ENCODE data around the gene GABBR1. TPM values are rescaled to one million over a fixed set of nuclear protein-coding genes. Genes with fewer than 3 reads are reported as not detected.

Gene GABBR1
- total RNA-seq, 2 donors from 2014 or later, result 101 to 139 TPM

DNA sequence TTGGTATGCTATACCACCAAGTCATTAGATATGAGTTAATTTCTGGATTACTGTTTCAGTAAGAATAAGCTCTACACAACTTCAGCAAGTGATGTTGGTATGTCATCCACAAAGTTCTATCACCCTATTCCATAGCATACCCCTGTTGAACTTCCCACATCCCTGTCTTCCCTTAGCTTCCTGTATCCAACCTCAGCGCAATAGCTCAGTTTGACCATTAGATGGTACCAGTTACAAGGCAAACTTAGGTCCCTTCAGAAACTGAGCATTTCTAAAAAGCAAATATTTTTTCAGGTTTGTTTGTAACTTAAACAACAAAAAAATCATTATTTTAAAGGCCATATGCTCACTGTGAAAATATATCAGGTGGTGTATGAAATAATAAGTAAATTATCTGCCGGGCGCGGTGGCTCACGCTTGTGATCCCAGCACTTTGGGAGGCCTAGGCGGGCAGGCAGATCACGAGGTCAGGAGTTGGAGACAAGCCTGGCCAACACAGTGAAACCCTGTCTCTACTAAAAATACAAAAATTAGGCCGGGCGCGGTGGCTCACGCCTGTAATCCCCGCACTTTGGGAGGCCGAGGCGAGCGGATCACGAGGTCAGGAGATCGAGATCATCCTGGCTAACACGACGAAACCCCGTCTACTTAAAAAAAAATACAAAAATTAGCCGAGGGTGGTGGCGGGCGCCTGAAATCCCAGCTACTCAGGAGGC lies 15.1 kb upstream of the GABBR1 start:
- peaks cover 8% of the 10 kb centered on the region for H3K4me1 Mint-ChIP-seq
- H3K9me3 ChIP-seq (ENCODE audit: control insufficient read depth, low read length, poor library complexity, severe bottlenecking), result no peaks in the 10 kb centered on the region
- DNase-seq (no peak), ATAC-seq (no peak)
- H3K4me3 Mint-ChIP-seq, result no peak overlapping the region
- H3K36me3 Mint-ChIP-seq (ENCODE audit: low read depth), result no peaks in the 10 kb centered on the region
- no peak overlapping the region for H3K27ac Mint-ChIP-seq
- H3K27me3 Mint-ChIP-seq, result no peaks in the 10 kb centered on the region

DNA sequence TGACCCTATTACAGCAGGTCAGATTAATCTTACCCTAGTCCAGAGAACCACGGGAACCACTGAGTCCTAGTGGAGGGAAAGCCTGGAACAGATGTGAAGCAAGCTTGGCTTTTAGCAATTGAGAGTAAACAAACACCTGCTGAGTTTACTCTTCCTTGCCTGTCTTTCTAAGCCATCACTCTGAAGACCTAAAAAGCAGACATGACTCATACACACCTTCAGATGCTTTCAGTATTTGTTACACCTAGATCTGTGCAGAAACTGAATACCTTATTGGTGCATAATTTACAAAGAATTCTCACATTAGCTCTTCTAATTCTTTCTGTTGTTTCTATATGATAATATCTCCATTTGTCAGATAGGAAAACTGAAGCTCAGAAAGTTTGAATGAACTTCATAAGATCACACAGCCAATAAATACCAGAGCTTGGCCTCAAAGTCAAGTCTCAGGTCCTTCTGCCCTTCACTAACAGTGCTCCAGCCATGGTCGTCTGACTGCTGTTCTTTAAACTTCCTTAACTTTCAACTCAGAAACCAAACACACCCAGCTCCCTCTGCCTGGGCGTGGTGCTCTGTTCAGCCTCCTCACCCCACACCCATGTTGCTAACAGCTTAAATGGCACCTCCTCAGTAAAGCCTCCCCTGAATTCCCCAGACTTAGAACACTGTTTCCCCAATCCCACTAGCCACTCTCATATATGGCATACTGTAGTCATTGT lies 8.6 kb upstream of the GABBR1 start:
- no peaks in the 10 kb centered on the region for H3K36me3 Mint-ChIP-seq (ENCODE audit: low read depth)
- ATAC-seq (peak; percentile 87), DNase-seq (no peak)
- H3K9me3 ChIP-seq (ENCODE audit: control insufficient read depth, low read length, poor library complexity, severe bottlenecking), result no peaks in the 10 kb centered on the region
- peaks cover 13% of the 10 kb centered on the region for H3K4me1 Mint-ChIP-seq
- H3K27ac Mint-ChIP-seq, result peak overlapping the region; percentile 85
- no peaks in the 10 kb centered on the region for H3K27me3 Mint-ChIP-seq
- H3K4me3 Mint-ChIP-seq, result peak overlapping the region; percentile 82

DNA sequence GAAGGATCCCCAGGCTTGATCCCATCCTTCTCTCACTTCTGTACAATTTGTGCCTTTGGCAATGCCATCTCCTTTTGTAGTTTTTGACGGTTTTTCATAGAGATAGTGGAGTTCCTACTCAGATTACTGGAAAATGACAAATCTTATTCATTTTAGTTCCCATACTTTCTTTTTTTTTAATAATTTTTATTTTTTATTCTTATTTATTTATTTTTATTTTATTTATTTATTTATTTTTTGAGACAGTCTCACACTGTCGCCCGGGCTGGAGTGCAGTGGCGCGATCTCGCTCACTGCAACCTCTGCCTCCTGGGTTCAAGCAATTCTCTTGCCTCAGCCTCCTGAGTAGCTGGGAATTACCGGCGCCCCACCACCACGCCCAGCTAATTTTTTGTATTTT lies 4.3 kb upstream of the GABBR1 start:
- ATAC-seq (no peak), DNase-seq (no peak)
- Mint-ChIP-seq H3K27ac (no peak overlapping the region), H3K4me3 (no peak overlapping the region), H3K36me3 (ENCODE audit: low read depth) (no peaks in the 10 kb centered on the region), H3K4me1 (peaks cover 23% of the 10 kb centered on the region), H3K27me3 (no peaks in the 10 kb centered on the region)
- H3K9me3 ChIP-seq (ENCODE audit: control insufficient read depth, low read length, poor library complexity, severe bottlenecking), result no peaks in the 10 kb centered on the region

DNA sequence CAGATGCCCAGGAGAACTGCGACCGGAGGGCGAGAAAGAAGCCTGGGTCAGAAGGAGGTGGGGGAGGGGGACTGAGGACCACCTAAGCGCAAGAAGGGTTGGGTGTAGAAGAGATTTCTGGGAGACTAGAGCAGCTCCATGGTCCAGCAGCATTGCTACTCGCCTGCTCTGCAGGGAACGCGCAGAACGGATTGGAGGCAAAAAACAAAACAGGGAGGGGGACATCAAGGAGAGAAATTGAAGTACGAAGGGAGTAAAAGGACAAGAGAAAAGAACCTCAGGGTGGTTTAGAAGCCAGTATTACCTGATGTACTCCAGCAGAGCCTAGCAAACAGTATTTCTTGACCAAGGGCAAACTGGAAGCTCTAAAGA lies 537 bp upstream of the GABBR1 start:
- H3K4me1 Mint-ChIP-seq, result peaks cover 47% of the 10 kb centered on the region
- no peaks in the 10 kb centered on the region for H3K27me3 Mint-ChIP-seq
- H3K36me3 Mint-ChIP-seq (ENCODE audit: low read depth), result peaks cover 5% of the 10 kb centered on the region
- no peaks in the 10 kb centered on the region for H3K9me3 ChIP-seq (ENCODE audit: control insufficient read depth, low read length, poor library complexity, severe bottlenecking)
- no peak for DNase-seq
- no peak for ATAC-seq
- peak overlapping the region; percentile 80 for H3K27ac Mint-ChIP-seq
- peak overlapping the region; percentile 99 for H3K4me3 Mint-ChIP-seq

DNA sequence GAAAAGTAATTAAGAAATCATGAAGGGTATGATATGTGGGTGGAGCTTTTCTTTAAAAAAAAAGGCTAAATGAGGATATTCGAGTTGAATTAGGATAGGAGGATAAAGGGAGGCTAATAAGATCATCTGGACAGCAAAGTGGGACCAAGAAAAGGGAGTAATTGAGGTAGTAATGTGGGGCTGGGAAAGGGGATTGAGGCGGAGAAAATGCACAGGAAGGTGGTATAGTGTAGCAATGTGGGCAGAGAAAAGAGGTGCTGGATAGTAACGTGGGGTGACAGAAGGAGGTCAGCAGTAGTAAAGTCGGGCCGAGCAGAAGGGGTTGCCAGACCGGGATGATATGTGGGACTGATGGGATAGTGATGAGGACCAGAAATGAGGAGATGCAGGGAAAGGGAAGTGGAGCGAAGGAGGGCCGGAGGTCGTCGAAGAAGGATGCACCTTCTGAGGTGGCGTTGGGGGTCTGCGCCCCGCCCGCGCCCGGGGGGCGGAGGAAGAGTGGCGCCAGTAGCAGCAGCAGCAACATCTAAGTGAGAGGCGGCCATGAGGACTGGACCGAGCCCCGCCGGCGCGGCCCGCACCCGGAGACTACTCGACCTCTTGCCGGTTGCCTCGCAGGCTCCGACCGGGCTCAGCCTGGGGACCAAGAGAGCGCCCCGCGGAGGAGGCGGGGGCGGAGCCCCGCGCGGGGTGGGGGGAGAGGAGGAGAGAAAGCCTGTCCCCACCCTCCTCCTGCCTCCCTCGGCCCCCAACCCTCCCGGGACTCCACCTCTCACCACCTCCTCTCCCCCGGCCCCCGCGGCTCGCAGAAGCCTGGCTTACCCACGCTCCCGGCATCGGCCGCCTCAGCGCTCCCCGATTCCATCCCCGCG lies 887 bp downstream of the GABBR1 start:
- Mint-ChIP-seq H3K27ac (peak overlapping the region; percentile 94), H3K4me3 (peak overlapping the region; percentile 99), H3K4me1 (peaks cover 49% of the 10 kb centered on the region), H3K36me3 (ENCODE audit: low read depth) (peaks cover 5% of the 10 kb centered on the region), H3K27me3 (no peaks in the 10 kb centered on the region)
- H3K9me3 ChIP-seq (ENCODE audit: control insufficient read depth, low read length, poor library complexity, severe bottlenecking), result no peaks in the 10 kb centered on the region
- ATAC-seq (peak; percentile 60), DNase-seq (peak; percentile 51 to 70 (median 67))

DNA sequence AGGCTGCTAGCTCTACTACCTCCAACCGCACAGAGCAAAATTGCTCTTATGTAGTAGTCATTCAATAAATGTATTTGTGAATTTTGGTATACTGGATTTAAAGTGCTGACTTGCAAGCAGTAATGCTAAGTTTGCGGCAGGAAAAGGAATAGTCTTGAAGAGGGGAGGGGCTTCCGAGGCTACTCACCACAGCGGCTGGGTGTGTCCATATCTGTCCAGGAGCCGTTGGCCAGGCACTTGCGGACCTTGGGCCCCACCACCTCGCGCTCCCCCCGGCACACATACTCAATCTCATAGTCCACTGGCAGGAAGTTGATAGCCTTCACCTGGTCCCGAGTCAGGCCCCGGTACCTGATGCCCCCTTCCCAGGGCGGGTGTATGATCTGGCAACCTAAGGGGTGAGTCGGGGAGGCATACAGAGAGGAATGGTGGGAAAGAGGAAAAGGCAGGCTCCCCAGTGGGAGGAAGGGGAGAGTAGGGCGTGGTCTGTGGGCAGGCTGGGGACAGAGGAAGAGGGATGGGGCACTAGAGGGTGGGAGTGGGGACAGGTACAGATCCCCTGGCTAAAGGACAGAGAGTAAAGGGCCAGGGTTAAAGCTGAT lies 1.7 kb downstream of the GABBR1 start:
- H3K27ac Mint-ChIP-seq, result peak overlapping the region; percentile 94
- peaks cover 5% of the 10 kb centered on the region for H3K36me3 Mint-ChIP-seq (ENCODE audit: low read depth)
- no peaks in the 10 kb centered on the region for H3K9me3 ChIP-seq (ENCODE audit: control insufficient read depth, low read length, poor library complexity, severe bottlenecking)
- peaks cover 57% of the 10 kb centered on the region for H3K4me1 Mint-ChIP-seq
- ATAC-seq, result no peak
- DNase-seq, result no peak
- no peaks in the 10 kb centered on the region for H3K27me3 Mint-ChIP-seq
- peak overlapping the region; percentile 99 for H3K4me3 Mint-ChIP-seq

DNA sequence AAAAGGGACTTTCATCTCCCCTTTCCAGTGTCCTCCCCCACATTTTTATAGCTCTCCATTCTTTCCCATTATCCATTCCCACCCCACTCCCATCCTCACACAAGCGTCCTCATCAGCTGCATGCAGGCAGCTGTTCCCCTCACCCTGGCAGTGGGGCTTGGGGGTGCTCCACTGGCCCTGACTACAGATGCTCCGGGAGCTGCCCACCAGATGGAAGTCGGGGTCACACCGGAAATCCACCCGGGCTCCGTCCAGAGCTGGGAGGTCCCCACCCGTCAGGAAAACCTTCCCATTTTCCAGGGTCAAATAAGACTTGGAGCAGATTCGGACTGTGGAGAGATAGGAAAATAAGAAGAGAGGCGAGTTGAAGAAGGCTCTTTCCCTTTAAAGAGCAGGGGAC lies 2.7 kb downstream of the GABBR1 start:
- H3K9me3 ChIP-seq (ENCODE audit: control insufficient read depth, low read length, poor library complexity, severe bottlenecking), result no peaks in the 10 kb centered on the region
- Mint-ChIP-seq H3K4me3 (no peak overlapping the region), H3K4me1 (peaks cover 65% of the 10 kb centered on the region), H3K27ac (no peak overlapping the region), H3K36me3 (ENCODE audit: low read depth) (peaks cover 5% of the 10 kb centered on the region), H3K27me3 (no peaks in the 10 kb centered on the region)
- ATAC-seq (no peak), DNase-seq (no peak)

DNA sequence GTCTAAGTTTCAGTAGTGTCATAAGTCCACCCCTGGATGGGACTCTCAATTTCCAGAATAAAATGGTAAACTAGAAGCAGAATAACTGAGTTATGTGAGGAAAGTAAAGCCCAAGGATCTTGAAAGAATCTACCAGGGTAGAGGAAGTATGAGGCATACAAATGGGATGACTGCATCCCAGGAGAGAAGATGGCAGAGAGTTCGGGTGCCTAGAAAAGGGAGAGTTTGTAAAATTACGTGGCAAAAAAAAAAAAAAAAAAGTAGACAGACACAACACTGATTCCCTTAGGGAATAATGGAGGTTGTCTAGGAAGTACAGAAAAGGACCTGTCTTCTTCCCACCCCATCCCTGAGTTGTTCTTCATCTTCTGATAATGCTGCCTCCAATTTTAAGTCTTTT lies 3.4 kb downstream of the GABBR1 start:
- Mint-ChIP-seq H3K4me1 (peaks cover 68% of the 10 kb centered on the region), H3K4me3 (peak overlapping the region; percentile 98), H3K36me3 (ENCODE audit: low read depth) (peaks cover 5% of the 10 kb centered on the region), H3K27ac (peak overlapping the region; percentile 86), H3K27me3 (no peaks in the 10 kb centered on the region)
- no peak for ATAC-seq
- no peaks in the 10 kb centered on the region for H3K9me3 ChIP-seq (ENCODE audit: control insufficient read depth, low read length, poor library complexity, severe bottlenecking)
- DNase-seq, result no peak

DNA sequence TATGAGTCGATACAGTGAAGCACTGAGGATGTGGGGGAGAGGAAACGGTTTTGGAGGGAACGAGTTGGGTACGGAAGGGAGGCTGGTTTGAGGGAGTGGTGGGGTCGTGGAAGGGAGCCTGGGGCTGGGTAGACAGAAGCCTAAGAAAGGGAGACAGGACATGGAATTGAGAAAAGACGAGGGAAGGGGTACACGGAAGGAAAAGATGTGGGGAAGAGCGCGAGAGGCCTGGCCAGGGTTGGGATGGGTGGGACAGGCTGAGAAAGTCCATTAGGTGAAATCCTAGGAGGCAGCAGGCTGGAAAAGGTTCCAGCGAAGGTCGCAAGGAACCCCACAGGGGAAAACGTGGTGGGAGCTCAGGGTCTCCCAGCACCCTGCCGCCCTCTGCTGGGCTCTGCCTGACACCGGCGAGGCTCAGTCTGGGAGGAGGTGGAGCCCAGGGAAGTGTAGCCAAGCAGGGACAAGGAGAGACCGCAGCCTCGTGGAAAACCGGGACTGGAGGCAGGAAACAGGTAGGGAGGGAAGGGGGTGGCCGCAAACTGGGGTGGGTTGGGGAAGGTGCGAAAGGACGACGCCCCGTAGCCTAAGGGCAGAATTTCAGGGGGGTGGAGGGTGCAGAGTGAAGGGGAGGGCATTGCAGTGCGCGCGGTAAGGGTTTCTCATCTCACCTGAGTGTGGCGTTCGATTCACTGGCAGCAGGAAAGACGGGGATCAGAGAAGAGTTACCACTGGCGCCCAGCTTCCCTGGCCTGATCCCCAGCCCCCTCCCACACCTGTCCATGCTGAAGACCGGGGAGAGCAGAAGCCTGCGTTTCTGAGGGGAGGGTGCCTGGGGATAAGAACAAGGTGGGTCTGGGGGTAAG lies 4.3 kb downstream of the GABBR1 start:
- H3K36me3 Mint-ChIP-seq (ENCODE audit: low read depth), result peaks cover 11% of the 10 kb centered on the region
- no peaks in the 10 kb centered on the region for H3K27me3 Mint-ChIP-seq
- DNase-seq, result peak; percentile 31 to 47 (median 46)
- peak; percentile 52 for ATAC-seq
- H3K4me3 Mint-ChIP-seq, result peak overlapping the region; percentile 98
- H3K4me1 Mint-ChIP-seq, result peaks cover 68% of the 10 kb centered on the region
- H3K27ac Mint-ChIP-seq, result peak overlapping the region; percentile 86
- no peaks in the 10 kb centered on the region for H3K9me3 ChIP-seq (ENCODE audit: control insufficient read depth, low read length, poor library complexity, severe bottlenecking)

DNA sequence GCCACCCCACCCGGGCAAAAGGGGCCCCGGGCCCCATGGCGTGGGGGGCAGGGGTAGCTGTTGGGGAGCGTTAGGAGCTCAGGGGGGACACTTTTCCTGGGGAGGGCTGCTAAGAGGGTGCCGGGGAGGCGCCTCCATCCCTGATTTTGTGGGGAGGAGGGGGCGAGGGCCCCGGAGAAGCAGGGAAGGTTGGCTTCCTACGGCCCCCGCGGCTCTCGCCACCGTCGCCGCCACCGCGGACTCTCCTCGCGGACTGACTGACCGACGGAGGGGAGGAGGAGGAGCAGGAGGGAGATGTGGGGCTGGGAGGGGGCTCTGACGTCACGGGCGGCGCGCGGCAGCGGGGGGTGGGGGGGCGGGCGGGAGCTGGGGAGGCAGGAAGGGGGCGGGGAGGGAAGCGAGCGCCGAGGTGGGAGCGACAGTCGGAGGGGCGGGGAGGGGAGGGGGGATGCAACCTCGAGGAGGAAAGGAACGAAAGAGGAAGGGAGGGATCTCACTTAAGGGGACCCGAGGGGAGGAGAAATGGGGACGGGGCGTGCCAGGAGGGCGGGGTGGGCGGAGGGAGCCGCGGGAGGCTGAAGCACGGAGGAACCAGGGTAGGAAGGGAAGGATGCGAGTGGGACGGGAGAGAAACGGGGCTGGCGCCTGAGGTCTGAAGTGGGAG lies 5.1 kb downstream of the GABBR1 start:
- DNase-seq (peak in 2 of 3 donors; percentile 68 to 72), ATAC-seq (peak; percentile 11)
- no peaks in the 10 kb centered on the region for H3K27me3 Mint-ChIP-seq
- H3K4me1 Mint-ChIP-seq, result peaks cover 65% of the 10 kb centered on the region
- no peaks in the 10 kb centered on the region for H3K9me3 ChIP-seq (ENCODE audit: control insufficient read depth, low read length, poor library complexity, severe bottlenecking)
- peak overlapping the region; percentile 98 for H3K4me3 Mint-ChIP-seq
- H3K27ac Mint-ChIP-seq, result peak overlapping the region; percentile 86
- peaks cover 13% of the 10 kb centered on the region for H3K36me3 Mint-ChIP-seq (ENCODE audit: low read depth)

DNA sequence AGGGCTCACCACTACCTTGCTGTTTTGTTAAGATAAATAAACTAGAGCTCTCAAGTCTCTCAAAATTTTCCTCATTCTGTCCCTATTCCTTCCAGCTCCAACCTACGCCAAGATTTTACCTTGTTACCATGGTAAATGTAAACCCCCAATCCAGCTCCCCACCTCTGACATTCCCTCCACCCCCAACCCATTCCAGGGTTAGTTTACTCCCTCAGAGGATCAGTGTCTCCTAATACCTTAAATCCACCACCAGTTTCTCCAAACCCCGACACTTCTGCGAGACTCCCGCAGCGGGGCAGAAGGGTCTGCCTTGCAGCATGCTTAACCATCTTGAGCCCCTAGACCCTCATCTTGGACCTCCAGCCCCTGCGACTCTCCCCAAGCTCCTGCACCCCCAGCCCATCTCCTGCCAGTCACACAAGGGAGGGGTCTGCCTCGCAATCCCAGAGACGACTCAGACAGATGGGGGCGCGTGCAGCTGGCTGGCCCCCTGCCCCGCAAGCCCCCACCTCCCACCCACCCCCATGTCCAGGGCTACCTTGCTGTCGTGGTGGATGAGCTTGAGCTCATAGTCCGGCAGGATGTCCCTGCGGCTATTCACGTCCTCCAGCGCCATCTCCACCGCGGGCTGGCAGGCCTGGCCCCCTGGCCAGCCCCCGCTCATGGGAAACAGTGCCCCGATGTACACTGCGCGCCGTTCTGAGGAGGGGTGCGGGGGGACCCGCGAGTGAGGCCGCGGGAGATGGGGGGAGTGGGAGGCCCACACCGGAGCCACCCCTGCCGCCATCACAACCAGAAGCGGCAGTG lies 5.8 kb downstream of the GABBR1 start:
- Mint-ChIP-seq H3K27me3 (no peaks in the 10 kb centered on the region), H3K4me3 (peak overlapping the region; percentile 98), H3K4me1 (peaks cover 63% of the 10 kb centered on the region), H3K27ac (peak overlapping the region; percentile 77), H3K36me3 (ENCODE audit: low read depth) (peaks cover 17% of the 10 kb centered on the region)
- DNase-seq (no peak), ATAC-seq (no peak)
- H3K9me3 ChIP-seq (ENCODE audit: control insufficient read depth, low read length, poor library complexity, severe bottlenecking), result no peaks in the 10 kb centered on the region

All from T-helper 17 cell (primary cell).